T-cell (primary cell): Measurements from ENCODE around the gene EHHADH. TPM values are rescaled to one million over a fixed set of nuclear protein-coding genes. Genes with fewer than 3 reads are reported as not detected.

Source experiments
- ATAC-seq, 4 experiments: fragments of 200-7000 bp in 3 of 4; fragments of 150-1000 bp in 1 of 4; cut with Tn5 transposase; replicated peaks in 1 of 4; 1 replicate in 3 of 4; 2 replicates in 1 of 4; pipeline ENCODE4 v1.10.0; 2021; ENCODE audit warnings: moderate library complexity in 3 of 4, mild to moderate bottlenecking in 2 of 4, moderate number of reproducible peaks in 1 of 4
- CTCF ChIA-PET, 2 donors: fragments of 300-600 bp; sonication (Branson Sonifier 250); formaldehyde crosslinking; loops; one replicate each; lab custom pipeline; 2022; ENCODE audit warnings: antibody characterized with exemption in 2 of 2; lab: Charles Lee
- POLR2A ChIA-PET, 2 donors: fragments of 300-600 bp; sonication (Branson Sonifier 250); formaldehyde crosslinking; loops; one replicate each; lab custom pipeline; 2022; ENCODE audit warnings: antibody characterized with exemption in 2 of 2; lab: Charles Lee
- DNase-seq, 35 experiments: peaks; one replicate each; pipeline versions ENCODE4 v3.0.0 to v3.0.0-alpha.2; 2013 to 2023
- H3K27ac ChIP-seq: one replicate; pipeline ENCODE4 v1.5.1; 2013; ENCODE audit warnings: low read length
- H3K27me3 ChIP-seq, 2 experiments: replicated peaks in 1 of 2; 1 replicate in 1 of 2; 2 replicates in 1 of 2; pipeline versions ENCODE4 v1.6.1 to v1.7.0; 2013; ENCODE audit warnings: low read length in 1 of 2, mixed read lengths in 1 of 2; ENCODE audit not compliant: control insufficient read depth in 2 of 2, insufficient read depth in 2 of 2; ENCODE audit errors: extremely low read depth in 1 of 2
- H3K36me3 ChIP-seq, 2 donors: 1 replicate in 1 of 2; 2 replicates in 1 of 2; pipeline versions ENCODE4 v1.6.1 to v1.7.0; 2013; ENCODE audit warnings: low read length in 1 of 2; ENCODE audit not compliant: control insufficient read depth in 2 of 2, insufficient read depth in 1 of 2; ENCODE audit errors: extremely low read depth in 1 of 2
- H3K4me1 ChIP-seq, 2 experiments: 1 replicate in 1 of 2; 2 replicates in 1 of 2; pipeline versions ENCODE4 v1.6.1 to v1.7.0; 2013; ENCODE audit warnings: low read length in 2 of 2, mixed read lengths in 1 of 2; ENCODE audit not compliant: insufficient read depth in 2 of 2, control insufficient read depth in 1 of 2; ENCODE audit errors: extremely low read depth in 1 of 2
- H3K4me3 ChIP-seq, 2 donors: 1 replicate in 1 of 2; 2 replicates in 1 of 2; pipeline versions ENCODE4 v1.5.1 to v1.7.0; 2013; ENCODE audit warnings: mild to moderate bottlenecking in 2 of 2, low read length in 1 of 2, moderate library complexity in 1 of 2; ENCODE audit not compliant: control insufficient read depth in 1 of 2; ENCODE audit errors: extremely low read depth in 1 of 2
- H3K9me3 ChIP-seq: 2 replicates; pipeline ENCODE4 v1.7.0; 2013
- H3K27ac Mint-ChIP-seq, 2 donors: one replicate each; pipeline ENCODE4 v1.8.0; 2020 to 2021; ENCODE audit warnings: mild to moderate bottlenecking in 2 of 2, mixed read lengths in 2 of 2
- H3K27me3 Mint-ChIP-seq, 2 donors: one replicate each; pipeline ENCODE4 v1.8.0; 2021 to 2022; ENCODE audit warnings: mixed read lengths in 2 of 2
- H3K36me3 Mint-ChIP-seq: one replicate; pipeline ENCODE4 v1.8.0; 2021; ENCODE audit warnings: mixed read lengths
- H3K4me1 Mint-ChIP-seq, 3 donors: one replicate each; pipeline ENCODE4 v1.8.0; 2020 to 2022; ENCODE audit warnings: mixed read lengths in 3 of 3, mild to moderate bottlenecking in 1 of 3
- H3K4me3 Mint-ChIP-seq, 3 donors: one replicate each; pipeline ENCODE4 v1.8.0; 2020 to 2022; ENCODE audit warnings: mild to moderate bottlenecking in 3 of 3, mixed read lengths in 3 of 3, moderate library complexity in 3 of 3
- H3K9me3 Mint-ChIP-seq, 3 donors: one replicate each; pipeline ENCODE4 v1.8.0; 2020 to 2022; ENCODE audit warnings: mixed read lengths in 3 of 3
- WGBS: methylation state at CpG from one replicate; pipeline ENCODE4 v1.1.5; 2013; ENCODE audit warnings: missing lambda C conversion rate; ENCODE audit not compliant: insufficient coverage; 5-methylcytosine and 5-hydroxymethylcytosine counted together
- total RNA-seq, 35 experiments: library from RNA in 6 of 35; stranded (reverse) in 6 of 35; fragments of 120-200 nt in 1 of 35; gene quantifications; one replicate each; pipeline versions ENCODE4 v1.2.1 to v1.2.4 and lab custom pipeline; 2013 to 2026

Gene EHHADH
- total RNA-seq, 5 donors from 2014 or later (not counting 1 experiment from before 2014, with no cell fraction given) = 0.60 to 3.7 (median 1.9) TPM

DNA sequence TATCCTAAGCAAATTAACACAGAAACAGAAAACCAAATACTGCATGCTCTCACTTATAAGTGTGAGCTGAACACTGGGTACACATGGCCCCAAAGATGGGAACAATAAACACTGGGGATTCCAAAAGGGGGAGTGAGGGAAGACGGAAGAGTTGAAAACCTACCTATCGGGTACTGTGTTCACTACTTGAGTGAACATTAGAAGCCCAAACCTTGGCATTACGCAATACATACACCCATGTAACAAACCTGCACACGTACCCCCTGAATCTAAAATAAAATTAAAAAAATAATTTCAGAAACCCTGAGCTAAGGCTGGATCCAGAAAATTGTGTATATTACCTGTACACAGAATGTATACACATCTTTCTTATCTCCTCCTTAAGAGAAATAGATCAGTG lies 58.2 kb downstream of the EHHADH start:
- H3K4me1 Mint-ChIP-seq = no peaks in the 10 kb centered on the region
- no peak for ATAC-seq
- H3K27ac Mint-ChIP-seq = no peak overlapping the region
- no peak overlapping the region for H3K4me3 ChIP-seq
- peaks cover 8% of the 10 kb centered on the region for H3K36me3 Mint-ChIP-seq
- H3K36me3 ChIP-seq = no peaks in the 10 kb centered on the region
- H3K9me3 Mint-ChIP-seq = peaks cover 4 to 5% (median 5%) of the 10 kb centered on the region in 3 donors
- CTCF ChIA-PET = no interaction called here
- H3K27ac ChIP-seq = no peak overlapping the region
- WGBS = 100% methylated on average over 1 of the region's 4 CpGs
- no peaks in the 10 kb centered on the region for H3K9me3 ChIP-seq
- H3K27me3 Mint-ChIP-seq = peaks cover 0 to 1% of the 10 kb centered on the region in 2 donors
- H3K4me3 Mint-ChIP-seq = no peak overlapping the region
- POLR2A ChIA-PET = no interaction called here
- no peak for DNase-seq
- H3K27me3 ChIP-seq = no peaks in the 10 kb centered on the region
- no peaks in the 10 kb centered on the region for H3K4me1 ChIP-seq

DNA sequence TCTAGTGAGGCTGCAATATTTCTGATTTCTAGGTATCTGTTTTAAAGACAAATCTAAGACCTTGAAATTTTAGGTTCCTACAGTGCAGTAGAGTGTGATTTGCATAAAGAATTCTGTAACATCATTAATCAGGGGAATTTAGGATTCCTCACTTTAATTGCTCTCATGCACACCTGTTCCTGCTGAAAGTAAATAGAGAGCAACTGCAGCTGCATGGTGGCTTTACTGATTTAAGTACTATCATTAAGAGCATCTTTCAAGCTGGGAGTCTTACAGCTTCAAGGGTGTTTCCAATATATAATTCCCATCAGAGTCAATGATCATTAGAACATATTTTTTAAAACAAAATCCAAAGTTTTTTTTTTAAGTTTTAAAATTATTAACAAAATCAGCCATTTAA lies 65.0 kb downstream of the EHHADH start:
- Histone ChIP-seq H3K4me3 (no peak overlapping the region), H3K36me3 (no peaks in the 10 kb centered on the region), H3K4me1 (no peaks in the 10 kb centered on the region), H3K27me3 (no peaks in the 10 kb centered on the region), H3K27ac (no peak overlapping the region), H3K9me3 (no peaks in the 10 kb centered on the region)
- CTCF ChIA-PET = no interaction called here
- no peaks in the 10 kb centered on the region for H3K9me3 Mint-ChIP-seq
- peaks cover 6% of the 10 kb centered on the region for H3K36me3 Mint-ChIP-seq
- no peak for DNase-seq
- no peak overlapping the region for H3K27ac Mint-ChIP-seq
- POLR2A ChIA-PET = interaction anchor here in 1 of 2 donors (0.6 kb wide), 1 partner anchor 13 kb away, joined by 3 read pairs; no protein-coding TSS in a partner anchor
- no peak overlapping the region for H3K4me3 Mint-ChIP-seq
- peaks cover 0 to 5% of the 10 kb centered on the region in 2 donors for H3K27me3 Mint-ChIP-seq
- no peaks in the 10 kb centered on the region for H3K4me1 Mint-ChIP-seq
- ATAC-seq = no peak

DNA sequence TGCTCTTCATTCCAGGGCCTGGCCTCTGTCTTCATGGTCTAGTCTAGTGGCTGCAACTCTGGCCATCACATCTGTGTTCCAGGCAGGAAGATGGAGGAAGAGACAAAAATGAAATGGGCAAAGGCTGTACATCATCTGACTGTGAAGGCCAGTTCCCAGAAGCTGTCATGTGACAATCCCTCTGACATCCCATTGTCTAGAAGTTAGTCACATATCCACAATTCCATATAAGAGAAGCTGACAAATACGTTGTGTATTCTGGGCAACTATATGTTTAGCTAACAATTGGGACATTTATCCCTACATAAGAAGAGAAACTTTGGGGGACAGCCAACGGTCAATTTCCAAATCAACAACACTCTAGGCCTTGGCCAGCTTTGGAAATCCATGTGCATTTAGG lies 66.5 kb downstream of the EHHADH start:
- POLR2A ChIA-PET = no interaction called here
- H3K27me3 ChIP-seq = no peaks in the 10 kb centered on the region
- DNase-seq = no peak
- no peaks in the 10 kb centered on the region for H3K4me1 Mint-ChIP-seq
- no peaks in the 10 kb centered on the region for H3K9me3 ChIP-seq
- no peaks in the 10 kb centered on the region for H3K36me3 ChIP-seq
- H3K27ac ChIP-seq = no peak overlapping the region
- no peak overlapping the region for H3K4me3 ChIP-seq
- no peak for ATAC-seq
- no CpG with 5 or more reads among the region's 2 CpGs for WGBS
- peaks cover 0 to 9% of the 10 kb centered on the region in 2 donors for H3K27me3 Mint-ChIP-seq
- no peak overlapping the region for H3K27ac Mint-ChIP-seq
- CTCF ChIA-PET = no interaction called here
- H3K4me1 ChIP-seq = no peaks in the 10 kb centered on the region
- no peaks in the 10 kb centered on the region for H3K9me3 Mint-ChIP-seq
- no peaks in the 10 kb centered on the region for H3K36me3 Mint-ChIP-seq
- no peak overlapping the region for H3K4me3 Mint-ChIP-seq

DNA sequence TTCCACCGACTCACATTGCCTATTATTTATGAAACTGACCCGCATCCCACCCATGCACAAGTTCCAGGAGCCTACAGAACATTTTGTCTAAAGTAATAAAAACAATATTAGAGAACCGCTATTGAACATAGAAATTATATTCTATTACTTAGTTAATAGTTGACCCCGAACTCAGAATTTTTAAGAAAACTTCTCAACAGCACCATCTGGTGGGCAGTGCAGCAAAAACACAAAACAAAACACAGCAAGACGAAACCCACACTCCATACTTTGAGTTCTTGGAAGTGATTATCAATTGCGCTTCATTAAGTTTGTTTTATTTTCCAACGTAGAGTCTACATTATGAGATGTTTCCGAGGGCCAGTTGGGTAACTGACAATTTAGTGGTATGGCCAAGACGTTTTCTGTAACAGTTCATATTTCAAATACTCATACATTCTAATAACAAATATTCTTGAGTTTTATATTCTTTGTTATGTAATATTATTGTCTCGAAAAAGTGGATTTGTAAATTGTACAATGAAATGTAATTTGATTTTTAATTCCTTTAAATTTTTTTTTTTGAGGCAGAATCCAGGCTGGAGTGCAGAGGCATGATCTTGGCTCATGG lies 77.0 kb downstream of the EHHADH start:
- Mint-ChIP-seq H3K27ac (no peak overlapping the region), H3K36me3 (no peaks in the 10 kb centered on the region), H3K4me1 (peaks cover 0 to 3% (median 2%) of the 10 kb centered on the region in 3 donors), H3K27me3 (peaks cover 6 to 8% of the 10 kb centered on the region in 2 donors), H3K9me3 (no peaks in the 10 kb centered on the region), H3K4me3 (no peak overlapping the region)
- ATAC-seq (no peak), DNase-seq (peak in 5 of 35 experiments; percentile 9 to 38 (median 17))
- Histone ChIP-seq H3K27ac (no peak overlapping the region), H3K9me3 (no peaks in the 10 kb centered on the region), H3K4me3 (no peak overlapping the region), H3K4me1 (no peaks in the 10 kb centered on the region), H3K27me3 (peaks cover 0 to 11% of the 10 kb centered on the region in 2 experiments), H3K36me3 (no peaks in the 10 kb centered on the region)
- POLR2A ChIA-PET = no interaction called here
- no CpG with 5 or more reads among the region's 10 CpGs for WGBS
- CTCF ChIA-PET = interaction anchor here (0.5 to 0.9 kb wide), 3 partner anchors 8 to 301 kb away, joined by 3 to 5 read pairs (median 4); no protein-coding TSS in a partner anchor

DNA sequence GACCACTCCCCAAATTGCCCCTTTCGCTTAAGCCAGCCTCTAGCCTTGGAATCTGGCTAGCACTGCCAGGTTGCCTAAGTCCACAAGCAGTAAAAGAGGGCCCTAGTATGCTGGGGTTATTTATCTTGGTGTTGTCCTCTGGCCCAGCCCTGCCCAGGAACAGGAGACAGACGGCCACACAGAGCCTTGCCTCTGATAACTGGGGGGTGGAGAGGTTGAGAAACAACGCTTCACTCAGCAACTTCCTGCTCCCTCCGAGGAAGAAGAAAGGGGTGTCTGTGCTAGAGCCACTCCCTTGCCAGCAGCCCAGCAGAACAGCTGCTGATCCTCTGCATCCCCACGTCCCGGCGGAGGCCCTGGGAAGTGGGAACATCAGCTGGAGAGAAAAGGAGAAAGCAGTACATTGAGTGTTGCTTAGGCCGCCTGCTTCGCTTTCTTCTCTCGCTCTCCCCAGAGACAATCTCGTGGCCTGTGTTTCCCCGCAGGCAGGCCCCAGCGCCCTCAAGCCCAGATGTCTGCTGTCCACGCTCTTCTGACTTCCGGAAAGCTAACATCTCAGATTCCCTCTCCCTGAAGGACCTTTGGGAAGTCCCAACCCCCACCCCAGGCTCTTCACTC lies 78.4 kb downstream of the EHHADH start:
- Histone ChIP-seq H3K9me3 (no peaks in the 10 kb centered on the region), H3K27me3 (peaks cover 0 to 7% of the 10 kb centered on the region in 2 experiments), H3K4me1 (no peaks in the 10 kb centered on the region), H3K27ac (no peak overlapping the region), H3K4me3 (no peak overlapping the region), H3K36me3 (no peaks in the 10 kb centered on the region)
- Mint-ChIP-seq H3K27me3 (peaks cover 7 to 8% of the 10 kb centered on the region in 2 donors), H3K36me3 (no peaks in the 10 kb centered on the region), H3K4me1 (peaks cover 0 to 3% (median 2%) of the 10 kb centered on the region in 3 donors), H3K4me3 (no peak overlapping the region), H3K9me3 (no peaks in the 10 kb centered on the region), H3K27ac (no peak overlapping the region)
- CTCF ChIA-PET = interaction anchor here in 1 of 2 donors (0.6 kb wide), 1 partner anchor 301 kb away, joined by 6 read pairs; no protein-coding TSS in a partner anchor
- 92% methylated on average over 4 of the region's 15 CpGs for WGBS
- no peak for DNase-seq
- no peak for ATAC-seq
- POLR2A ChIA-PET = no interaction called here

DNA sequence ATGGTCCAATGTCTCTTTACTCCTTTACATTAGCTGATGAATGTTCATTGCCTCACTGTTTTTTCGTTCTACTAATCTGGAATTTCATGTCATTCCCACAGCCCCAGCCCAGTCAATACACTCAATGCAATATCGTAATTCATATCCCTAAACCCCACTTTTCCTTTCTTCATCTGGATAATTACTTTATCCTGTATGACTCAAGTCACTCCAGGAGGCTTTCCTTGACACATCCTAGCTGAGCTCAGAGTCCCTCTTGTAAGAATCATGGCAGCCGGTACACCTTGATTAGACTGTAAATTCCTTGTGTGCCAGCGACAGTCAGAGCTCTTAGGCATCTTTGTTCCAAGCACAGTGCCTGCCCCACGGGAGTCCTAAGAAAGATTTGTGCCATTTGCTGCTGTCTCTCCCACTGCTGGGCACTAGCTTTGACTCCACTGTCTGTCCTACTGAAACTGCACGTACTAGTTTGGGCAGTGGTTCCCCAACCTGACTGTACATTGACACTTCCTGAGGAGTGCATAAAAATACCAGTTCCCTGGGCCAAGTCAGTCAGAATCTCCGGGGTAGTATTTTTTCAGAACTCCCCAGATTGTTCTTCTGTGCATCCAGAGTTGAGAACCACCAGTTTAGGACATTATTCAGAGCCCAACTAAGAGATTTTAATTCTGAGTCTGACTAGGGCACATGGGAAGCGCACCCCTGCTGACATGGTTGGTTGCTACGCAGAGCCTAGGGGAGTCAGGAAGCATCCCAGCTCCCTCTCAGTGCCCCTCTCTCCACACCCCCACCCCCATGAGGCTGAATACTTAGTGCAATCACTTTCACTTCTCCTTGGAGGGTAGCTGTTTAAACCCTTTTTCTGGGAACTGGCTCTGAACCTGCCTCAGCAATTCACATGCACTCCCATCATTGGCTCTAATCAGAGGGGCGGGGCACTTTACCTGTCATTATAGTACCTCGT lies 81.5 kb downstream of the EHHADH start:
- 77% methylated on average over 9 of the region's 11 CpGs for WGBS
- Histone ChIP-seq H3K9me3 (no peaks in the 10 kb centered on the region), H3K27me3 (peaks cover 0 to 7% of the 10 kb centered on the region in 2 experiments), H3K27ac (no peak overlapping the region), H3K4me1 (no peaks in the 10 kb centered on the region), H3K4me3 (no peak overlapping the region), H3K36me3 (no peaks in the 10 kb centered on the region)
- Mint-ChIP-seq H3K36me3 (no peaks in the 10 kb centered on the region), H3K27me3 (peaks cover 9 to 10% of the 10 kb centered on the region in 2 donors), H3K9me3 (no peaks in the 10 kb centered on the region), H3K4me3 (no peak overlapping the region), H3K4me1 (peaks cover 0 to 3% (median 2%) of the 10 kb centered on the region in 3 donors), H3K27ac (no peak overlapping the region)
- no peak for ATAC-seq
- DNase-seq = no peak
- ChIA-PET CTCF (interaction anchor here in 1 of 2 donors (0.5 kb wide), 1 partner anchor 555 kb away, joined by 6 read pairs; no protein-coding TSS in a partner anchor), POLR2A (no interaction called here)
